Fibroblast of peridontal ligament (primary cell): ENCODE data around the gene PDE1A.

Source experiments
- DNase-seq: peaks from one replicate; pipeline ENCODE4 v3.0.0-alpha.2; 2010; ENCODE audit errors: extremely low read depth

Gene PDE1A

DNA sequence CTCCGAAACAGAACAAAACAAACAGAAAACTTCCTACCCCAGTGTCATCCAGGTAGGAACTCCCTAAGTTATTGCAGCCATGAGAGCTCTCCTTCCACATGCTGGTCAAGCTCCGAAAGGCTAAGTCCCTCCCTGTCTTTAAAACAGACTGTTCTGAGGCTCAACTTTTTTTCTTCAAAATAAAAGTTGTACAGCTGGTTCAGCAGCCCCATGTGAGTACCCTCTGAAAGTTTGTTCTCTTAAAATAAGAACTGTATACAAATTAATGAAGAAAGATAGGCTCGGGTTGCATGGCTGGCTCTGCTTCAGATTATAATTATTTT is at the start of gene PDE1A:
Gene PDE1A (minus strand): TSS at position 119 of the 323 bp plus-strand sequence.
- DNase-seq, result peak; percentile 17

GRCh38 chr2:182473635-182474034 is 46.8 kb upstream of the PDE1A start:
- no peak for DNase-seq

DNA sequence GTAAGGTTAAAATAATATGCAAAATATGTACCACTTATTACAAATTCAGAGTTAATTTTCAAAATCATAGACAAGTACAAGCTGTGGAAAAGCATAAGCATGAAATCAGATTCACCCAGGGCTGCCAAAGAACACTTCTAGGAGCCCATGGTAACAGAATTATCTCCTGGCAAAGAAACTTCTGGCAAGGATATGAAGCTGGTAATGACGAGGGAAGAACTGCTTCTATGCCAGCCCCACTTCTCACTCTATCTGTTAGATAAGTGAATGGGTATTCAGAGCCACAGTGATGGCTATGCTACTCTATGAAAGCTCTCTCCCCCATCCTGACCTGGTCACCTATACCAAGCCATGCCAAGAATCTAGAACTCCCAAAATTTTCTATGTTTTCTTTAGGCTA is 36.9 kb upstream of the PDE1A start:
- peak; percentile 23 for DNase-seq

GRCh38 chr2:182456784-182457183 is 29.9 kb upstream of the PDE1A start:
- peak; percentile 77 for DNase-seq

DNA sequence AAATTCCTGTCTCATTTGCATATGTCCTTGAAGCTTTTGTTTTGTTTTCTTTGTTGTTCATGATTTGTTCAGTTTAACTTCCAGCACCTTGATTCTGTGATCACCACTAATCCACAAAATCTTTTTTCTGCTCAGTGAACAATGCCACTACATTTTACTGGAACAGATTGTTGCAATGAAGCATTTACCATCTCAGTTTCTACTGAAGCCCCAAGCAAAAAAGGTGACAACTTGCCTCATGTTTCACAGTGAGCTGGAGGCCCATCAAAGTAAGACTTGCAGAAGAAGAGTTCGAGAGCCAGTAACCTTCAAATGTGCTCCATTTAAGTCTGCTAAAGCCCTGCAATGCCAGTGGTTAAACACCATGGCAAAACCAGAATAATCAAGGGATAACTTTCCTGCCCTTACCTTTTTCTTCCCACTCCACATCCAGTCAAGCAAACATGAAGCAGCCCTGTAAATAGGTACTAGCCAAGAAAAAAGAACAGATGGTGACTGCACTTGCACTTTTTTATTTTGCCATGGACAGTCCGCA is 25.7 kb upstream of the PDE1A start:
- no peak for DNase-seq

GRCh38 chr2:182448371-182448770 is 21.5 kb upstream of the PDE1A start:
- no peak for DNase-seq

- DNase-seq, result peak; percentile 81
Observed at GRCh38 chr2:182447863-182448262, 21.0 kb upstream of the PDE1A start.

GRCh38 chr2:182447163-182447562 is 20.3 kb upstream of the PDE1A start:
- no peak for DNase-seq

GRCh38 chr2:182446087-182446486 is 19.3 kb upstream of the PDE1A start:
- DNase-seq, result no peak

GRCh38 chr2:182445391-182445965 is 18.6 kb upstream of the PDE1A start:
- DNase-seq, result peak; percentile 51

GRCh38 chr2:182444806-182445205 is 18.0 kb upstream of the PDE1A start:
- DNase-seq, result peak; percentile 85

DNA sequence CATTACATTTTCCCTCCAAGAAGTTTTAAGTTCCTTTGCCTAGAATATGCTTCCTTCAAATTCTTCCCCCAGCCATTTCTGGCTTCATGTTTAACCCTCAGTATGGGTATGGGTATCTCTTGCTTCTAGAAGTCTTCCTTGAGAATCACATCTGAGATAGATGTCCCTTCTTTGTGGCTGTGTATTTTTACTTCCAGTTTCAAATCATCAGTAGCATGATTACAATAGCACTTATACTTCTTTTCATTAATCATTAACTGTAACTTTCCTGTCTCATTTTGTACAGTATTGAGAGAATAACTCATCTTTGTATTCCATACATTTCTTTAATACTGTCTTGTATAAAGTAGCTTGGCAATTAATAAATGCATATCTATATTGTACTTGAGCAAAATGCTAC is 17.3 kb upstream of the PDE1A start:
- no peak for DNase-seq

GRCh38 chr2:182436252-182436651 is 9.4 kb upstream of the PDE1A start:
- peak; percentile 57 for DNase-seq

DNA sequence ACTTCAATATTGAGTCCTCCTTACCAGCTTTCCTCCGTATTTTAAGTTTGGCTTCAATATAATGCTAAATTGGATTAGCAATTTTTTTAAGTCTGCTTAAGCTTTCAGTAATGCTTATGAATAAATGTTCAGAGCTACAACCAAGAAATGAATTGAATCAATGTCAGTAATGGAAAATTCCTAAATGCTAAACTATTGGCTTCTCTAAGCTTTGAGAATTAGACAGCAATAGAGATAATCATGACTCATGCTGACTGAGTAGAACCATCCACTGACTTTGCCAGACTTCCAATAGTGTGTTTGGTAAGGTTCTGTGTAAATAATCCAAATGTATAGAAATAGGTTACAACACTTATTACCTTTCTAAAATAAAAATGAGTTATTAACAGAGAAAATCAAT is 8.9 kb upstream of the PDE1A start:
- peak; percentile 78 for DNase-seq

DNA sequence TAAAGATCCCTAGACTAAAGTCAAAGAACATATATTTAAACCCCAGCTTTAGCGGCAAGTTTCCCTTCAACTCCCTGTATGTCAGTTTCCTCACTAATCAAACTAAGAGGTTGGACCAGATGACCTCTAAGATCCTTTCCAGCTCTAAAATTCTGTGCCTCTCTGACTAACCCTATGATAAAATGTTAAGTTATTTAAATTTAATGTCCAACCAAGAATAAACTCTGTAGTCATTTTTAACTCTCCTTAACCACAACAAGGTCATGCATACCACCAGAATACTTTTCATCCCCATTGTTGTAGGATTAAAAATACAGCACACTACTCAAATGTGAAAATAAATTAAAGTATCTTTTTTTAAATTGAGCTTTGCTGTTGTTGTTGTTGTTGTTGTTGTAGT is 5.2 kb upstream of the PDE1A start:
- peak; percentile 33 for DNase-seq

DNA sequence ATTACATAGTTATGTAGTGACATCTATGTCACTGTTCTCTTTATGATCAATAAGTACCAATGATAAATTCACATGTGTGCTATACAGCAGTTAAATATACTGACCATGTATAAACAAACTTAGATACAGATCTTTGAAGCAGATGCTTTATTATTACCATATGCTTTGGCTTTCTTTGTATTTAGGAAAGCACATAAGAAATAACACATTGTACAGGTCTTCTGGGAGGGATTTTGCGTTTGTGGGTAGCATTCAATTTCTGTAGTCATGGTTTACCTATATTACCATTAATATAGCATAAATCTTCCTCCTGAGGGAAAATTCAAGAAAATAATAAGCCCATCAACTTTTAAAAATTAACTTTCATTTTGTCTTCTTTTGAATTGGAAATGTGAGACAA is 1.6 kb upstream of the PDE1A start:
- DNase-seq, result no peak

DNA sequence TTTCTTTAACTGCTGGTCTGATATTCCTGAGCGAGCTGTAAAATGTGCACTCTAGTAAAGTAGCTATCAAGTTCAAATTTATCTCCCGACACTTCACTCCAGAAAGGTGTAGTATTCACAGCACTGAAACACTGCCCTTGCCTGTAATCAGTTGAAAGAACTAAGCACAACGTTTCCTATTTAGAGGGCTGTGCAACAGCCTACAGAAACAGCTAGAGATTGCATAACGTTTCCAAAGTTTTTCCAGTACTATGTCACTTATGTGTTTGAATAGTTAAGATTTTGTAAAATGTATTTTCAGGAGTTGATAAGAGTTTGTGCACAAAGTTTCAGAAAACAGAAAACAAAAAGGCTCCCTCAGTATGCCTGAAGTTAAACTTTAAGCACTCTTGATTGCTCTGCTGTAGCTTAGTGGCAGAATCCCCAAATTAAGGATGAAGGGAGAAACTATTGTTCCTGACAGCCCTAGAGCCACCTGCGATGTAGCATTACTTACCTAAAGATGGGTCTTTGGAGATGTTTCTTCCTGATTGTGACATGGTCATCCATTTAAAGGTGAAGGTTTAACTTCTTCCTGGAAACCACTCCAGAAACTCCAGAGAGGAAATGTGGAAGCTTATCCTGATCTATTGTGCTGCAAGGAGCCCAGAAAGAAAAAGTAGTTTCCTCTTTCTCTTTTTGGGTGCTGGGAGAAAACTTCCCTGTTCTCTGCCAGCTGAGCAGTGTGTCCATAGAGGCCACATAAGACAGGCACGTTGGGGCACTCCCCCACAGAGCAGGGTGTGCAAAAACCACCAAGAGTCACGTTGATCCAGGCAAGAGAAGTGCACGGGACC is 536 bp downstream of the PDE1A start:
- DNase-seq, result peak; percentile 68

DNA sequence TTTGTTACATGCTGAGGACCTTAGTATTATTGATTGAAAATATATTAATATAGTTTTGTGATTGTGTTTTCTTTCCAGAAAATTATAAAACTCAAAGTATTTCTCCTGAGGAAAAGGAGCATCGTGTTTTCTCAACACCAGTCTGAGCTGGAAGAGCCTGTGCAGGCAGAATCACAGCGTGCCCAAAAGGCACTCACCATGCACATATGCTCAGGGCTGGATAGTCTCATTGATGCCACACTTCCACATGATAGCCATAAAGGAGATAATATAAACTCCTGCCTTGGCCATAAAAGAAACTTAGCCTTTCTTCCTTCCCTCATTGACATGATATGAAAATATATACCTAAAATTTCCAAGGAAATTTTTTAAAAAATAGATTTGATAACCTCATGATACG is 4.0 kb downstream of the PDE1A start:
- DNase-seq, result no peak

DNA sequence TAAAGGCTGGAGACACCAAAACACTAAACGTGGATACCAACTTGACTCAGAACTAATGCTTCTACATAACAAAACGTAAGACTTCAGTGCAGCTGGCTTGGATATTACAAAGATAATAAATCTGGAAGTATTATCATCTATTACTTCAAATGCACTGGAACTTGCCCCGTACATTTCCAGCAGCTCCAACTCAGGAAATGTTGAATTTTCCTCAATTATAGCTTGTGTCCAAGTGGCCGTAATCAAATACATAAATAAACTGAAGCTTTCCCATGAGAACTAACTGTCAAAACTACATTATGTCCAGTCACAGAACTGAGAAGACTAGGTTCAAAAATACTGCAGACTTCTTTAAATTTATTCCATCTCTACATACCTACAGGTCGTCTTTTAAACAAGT is 6.2 kb downstream of the PDE1A start:
- no peak for DNase-seq

GRCh38 chr2:182416861-182417260 is 10.0 kb downstream of the PDE1A start:
- no peak for DNase-seq

GRCh38 chr2:182416191-182416590 is 10.6 kb downstream of the PDE1A start:
- DNase-seq, result no peak

- DNase-seq, result no peak
Observed at GRCh38 chr2:182415771-182416170, 11.1 kb downstream of the PDE1A start.

DNA sequence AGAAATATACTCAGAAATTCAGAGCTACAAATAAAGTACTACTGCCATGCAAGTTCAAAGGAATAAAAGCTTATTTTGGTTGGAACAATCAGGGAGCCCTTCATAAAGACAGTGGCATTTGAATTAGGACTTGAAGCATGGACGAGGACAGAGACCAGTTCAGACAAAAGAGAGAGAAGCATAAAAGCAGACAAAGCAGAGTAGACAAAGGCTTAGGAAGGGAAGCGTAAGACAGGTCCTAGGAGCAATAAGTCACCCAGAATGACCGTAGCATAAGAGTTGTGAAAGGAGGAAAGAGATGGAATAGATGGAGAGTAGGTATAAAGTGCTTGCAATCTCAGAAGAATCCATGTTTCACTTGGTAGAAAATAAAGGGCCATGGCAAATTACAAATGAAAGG is 14.0 kb downstream of the PDE1A start:
- no peak for DNase-seq
